A549 (cell line): ENCODE data around the gene PLCD3.

ENCODE experiments used
- CBX8 ChIP-seq: fragments of 200-600 bp; sonication (generic); IDR thresholded peaks from 2 replicates; pipeline ENCODE4 v1.6.1; 2016
- CHD2 ChIP-seq: fragments of 150-350 bp; IDR thresholded peaks from 2 replicates; pipeline ENCODE4 v1.6.1; 2014; ENCODE audit warnings: low read length; ENCODE audit not compliant: partially characterized antibody
- EP300 ChIP-seq, 2 experiments: fragments of >200 bp; sonication (Bioruptor Twin); formaldehyde crosslinking; IDR thresholded peaks; 2 replicates in 1 of 2; 3 replicates in 1 of 2; pipeline ENCODE4 v1.6.1; 2016 to 2017
- KDM5A ChIP-seq: fragments of 200-600 bp; sonication (generic); IDR thresholded peaks from 2 replicates; pipeline ENCODE4 v1.6.1; 2016; ENCODE audit warnings: antibody characterized with exemption, mild to moderate bottlenecking
- NPAS2 ChIP-seq: fragments of 250-450 bp; sonication (Bioruptor Pico); IDR thresholded peaks from 2 replicates; pipeline ENCODE4 v1.8.0; 2022; ENCODE audit warnings: mild to moderate bottlenecking, moderate library complexity, borderline replicate concordance
- POLR2A ChIP-seq: IDR thresholded peaks from 2 replicates; pipeline ENCODE4 v1.6.1; 2012; ENCODE audit warnings: mild to moderate bottlenecking, low read length
- TF ChIP-seq, protein P1 (sequence below): fragments of >200 bp; sonication (Bioruptor Twin); formaldehyde crosslinking; IDR thresholded peaks from 3 replicates; pipeline ENCODE4 v1.5.1; 2016
- TF ChIP-seq, protein P2 (sequence below): fragments of 200-600 bp; sonication (generic); IDR thresholded peaks from 2 replicates; pipeline ENCODE4 v1.6.1; 2016; ENCODE audit warnings: antibody characterized with exemption, mild to moderate bottlenecking, moderate library complexity
- TF ChIP-seq, protein P3 (sequence below): fragments of 450-650 bp; IDR thresholded peaks from 2 replicates; pipeline ENCODE4 v1.6.1; 2014; ENCODE audit warnings: antibody characterized with exemption

DNA sequence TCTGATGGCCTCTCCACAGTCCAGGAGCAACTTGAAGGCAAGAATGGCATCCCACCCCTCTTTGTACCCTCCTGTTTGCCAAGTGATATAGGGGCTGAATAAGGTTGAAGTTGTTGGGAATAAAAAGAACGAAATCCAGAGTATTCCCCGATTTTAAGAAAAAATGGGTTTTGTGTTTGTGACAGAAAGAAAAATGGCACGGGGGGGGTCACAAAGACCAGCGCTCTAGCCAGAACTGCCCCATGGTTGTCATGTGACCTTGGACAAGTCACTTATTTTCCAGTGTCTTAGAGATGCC, 14.2 kb upstream of the PLCD3 start:
- TF ChIP-seq EP300 (IDR thresholded peaks at IDR 0.05) = no peak
- TF ChIP-seq CBX8 = no peak
- TF ChIP-seq, protein P1, sequence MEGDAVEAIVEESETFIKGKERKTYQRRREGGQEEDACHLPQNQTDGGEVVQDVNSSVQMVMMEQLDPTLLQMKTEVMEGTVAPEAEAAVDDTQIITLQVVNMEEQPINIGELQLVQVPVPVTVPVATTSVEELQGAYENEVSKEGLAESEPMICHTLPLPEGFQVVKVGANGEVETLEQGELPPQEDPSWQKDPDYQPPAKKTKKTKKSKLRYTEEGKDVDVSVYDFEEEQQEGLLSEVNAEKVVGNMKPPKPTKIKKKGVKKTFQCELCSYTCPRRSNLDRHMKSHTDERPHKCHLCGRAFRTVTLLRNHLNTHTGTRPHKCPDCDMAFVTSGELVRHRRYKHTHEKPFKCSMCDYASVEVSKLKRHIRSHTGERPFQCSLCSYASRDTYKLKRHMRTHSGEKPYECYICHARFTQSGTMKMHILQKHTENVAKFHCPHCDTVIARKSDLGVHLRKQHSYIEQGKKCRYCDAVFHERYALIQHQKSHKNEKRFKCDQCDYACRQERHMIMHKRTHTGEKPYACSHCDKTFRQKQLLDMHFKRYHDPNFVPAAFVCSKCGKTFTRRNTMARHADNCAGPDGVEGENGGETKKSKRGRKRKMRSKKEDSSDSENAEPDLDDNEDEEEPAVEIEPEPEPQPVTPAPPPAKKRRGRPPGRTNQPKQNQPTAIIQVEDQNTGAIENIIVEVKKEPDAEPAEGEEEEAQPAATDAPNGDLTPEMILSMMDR = no peak
- no peak for TF ChIP-seq POLR2A
- TF ChIP-seq, protein P2, sequence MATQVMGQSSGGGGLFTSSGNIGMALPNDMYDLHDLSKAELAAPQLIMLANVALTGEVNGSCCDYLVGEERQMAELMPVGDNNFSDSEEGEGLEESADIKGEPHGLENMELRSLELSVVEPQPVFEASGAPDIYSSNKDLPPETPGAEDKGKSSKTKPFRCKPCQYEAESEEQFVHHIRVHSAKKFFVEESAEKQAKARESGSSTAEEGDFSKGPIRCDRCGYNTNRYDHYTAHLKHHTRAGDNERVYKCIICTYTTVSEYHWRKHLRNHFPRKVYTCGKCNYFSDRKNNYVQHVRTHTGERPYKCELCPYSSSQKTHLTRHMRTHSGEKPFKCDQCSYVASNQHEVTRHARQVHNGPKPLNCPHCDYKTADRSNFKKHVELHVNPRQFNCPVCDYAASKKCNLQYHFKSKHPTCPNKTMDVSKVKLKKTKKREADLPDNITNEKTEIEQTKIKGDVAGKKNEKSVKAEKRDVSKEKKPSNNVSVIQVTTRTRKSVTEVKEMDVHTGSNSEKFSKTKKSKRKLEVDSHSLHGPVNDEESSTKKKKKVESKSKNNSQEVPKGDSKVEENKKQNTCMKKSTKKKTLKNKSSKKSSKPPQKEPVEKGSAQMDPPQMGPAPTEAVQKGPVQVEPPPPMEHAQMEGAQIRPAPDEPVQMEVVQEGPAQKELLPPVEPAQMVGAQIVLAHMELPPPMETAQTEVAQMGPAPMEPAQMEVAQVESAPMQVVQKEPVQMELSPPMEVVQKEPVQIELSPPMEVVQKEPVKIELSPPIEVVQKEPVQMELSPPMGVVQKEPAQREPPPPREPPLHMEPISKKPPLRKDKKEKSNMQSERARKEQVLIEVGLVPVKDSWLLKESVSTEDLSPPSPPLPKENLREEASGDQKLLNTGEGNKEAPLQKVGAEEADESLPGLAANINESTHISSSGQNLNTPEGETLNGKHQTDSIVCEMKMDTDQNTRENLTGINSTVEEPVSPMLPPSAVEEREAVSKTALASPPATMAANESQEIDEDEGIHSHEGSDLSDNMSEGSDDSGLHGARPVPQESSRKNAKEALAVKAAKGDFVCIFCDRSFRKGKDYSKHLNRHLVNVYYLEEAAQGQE = no peak; the same call in 1 of the 2 replicates
- no peak for TF ChIP-seq CHD2
- TF ChIP-seq, protein P3, sequence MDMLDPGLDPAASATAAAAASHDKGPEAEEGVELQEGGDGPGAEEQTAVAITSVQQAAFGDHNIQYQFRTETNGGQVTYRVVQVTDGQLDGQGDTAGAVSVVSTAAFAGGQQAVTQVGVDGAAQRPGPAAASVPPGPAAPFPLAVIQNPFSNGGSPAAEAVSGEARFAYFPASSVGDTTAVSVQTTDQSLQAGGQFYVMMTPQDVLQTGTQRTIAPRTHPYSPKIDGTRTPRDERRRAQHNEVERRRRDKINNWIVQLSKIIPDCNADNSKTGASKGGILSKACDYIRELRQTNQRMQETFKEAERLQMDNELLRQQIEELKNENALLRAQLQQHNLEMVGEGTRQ = no peak; the same call in 1 of the 2 replicates
- no peak for TF ChIP-seq NPAS2 (CRISPR knock-in tag)
- no peak for TF ChIP-seq KDM5A
